Endothelial cell (in vitro differentiated cells): Measurements from ENCODE around the gene RPP25L. TPM values are rescaled to one million over a fixed set of nuclear protein-coding genes. Genes with fewer than 3 reads are reported as not detected.

Experiments
- DNase-seq: peaks from one replicate; pipeline ENCODE4 v3.0.0; 2021; ENCODE audit warnings: low spot score
- H3K27ac Mint-ChIP-seq: one replicate; pipeline ENCODE4 v1.8.0; 2021; ENCODE audit warnings: mixed read lengths, inconsistent platforms; ENCODE audit not compliant: unreplicated experiment
- H3K27me3 Mint-ChIP-seq: one replicate; pipeline ENCODE4 v1.8.0; 2021; ENCODE audit warnings: mild to moderate bottlenecking, moderate library complexity, mixed read lengths, inconsistent platforms; ENCODE audit not compliant: unreplicated experiment
- H3K36me3 Mint-ChIP-seq: one replicate; pipeline ENCODE4 v1.8.0; 2021; ENCODE audit warnings: mild to moderate bottlenecking, low read depth, mixed read lengths, inconsistent platforms; ENCODE audit not compliant: unreplicated experiment
- H3K4me1 Mint-ChIP-seq: one replicate; pipeline ENCODE4 v1.8.0; 2021; ENCODE audit warnings: mild to moderate bottlenecking, mixed read lengths, inconsistent platforms; ENCODE audit not compliant: unreplicated experiment
- H3K4me3 Mint-ChIP-seq: one replicate; pipeline ENCODE4 v1.8.0; 2021; ENCODE audit warnings: mild to moderate bottlenecking, mixed read lengths, inconsistent platforms; ENCODE audit not compliant: unreplicated experiment
- H3K9me3 Mint-ChIP-seq: one replicate; pipeline ENCODE4 v1.8.0; 2021; ENCODE audit warnings: mixed read lengths, inconsistent platforms; ENCODE audit not compliant: unreplicated experiment
- CTCF ChIP-seq: fragments of 200-600 bp; sonication (generic); IDR thresholded peaks from one replicate; pipeline ENCODE4 v1.5.0; 2021; ENCODE audit warnings: antibody characterized with exemption; ENCODE audit not compliant: unreplicated experiment
- total RNA-seq: library from RNA; stranded (reverse); fragmentation: NEBNext Ultra II Directional; extraction: Animal tissue kit (Norgen Biotek cat#: 25700); gene quantifications from one replicate; pipeline ENCODE4 v1.2.1, GENCODE V29; 2021; ENCODE audit not compliant: unreplicated experiment

RPP25L gene
- total RNA-seq, 1 donor from 2014 or later, result 12.9 TPM

DNA sequence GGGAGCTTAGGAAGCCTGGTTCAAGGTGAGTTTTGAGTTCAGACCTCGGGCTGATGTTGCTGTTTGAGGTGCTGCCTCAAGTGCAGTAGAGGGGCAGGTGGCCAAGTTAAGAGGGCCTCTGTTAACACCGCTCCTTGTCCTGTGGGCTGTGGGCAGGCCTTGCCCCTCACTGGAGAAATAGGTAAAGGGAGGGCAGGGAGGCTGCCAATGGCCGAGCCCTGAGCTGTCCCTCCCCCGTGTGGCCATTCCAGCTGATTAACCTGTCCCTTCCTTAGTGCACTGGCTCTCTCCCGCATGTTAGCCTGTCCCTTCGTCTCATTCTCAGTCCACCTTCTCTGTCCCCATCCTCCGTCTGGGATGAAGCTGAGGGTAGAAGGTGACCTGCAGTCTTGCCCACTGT lies 43.8 kb downstream of the RPP25L start:
- no peak for TF ChIP-seq CTCF
- no peak for DNase-seq
- no peak overlapping the region for H3K4me3 Mint-ChIP-seq
- H3K27ac Mint-ChIP-seq, result peak overlapping the region; percentile 44
- peaks cover 27% of the 10 kb centered on the region for H3K27me3 Mint-ChIP-seq
- no peaks in the 10 kb centered on the region for H3K9me3 Mint-ChIP-seq
- peaks cover 36% of the 10 kb centered on the region for H3K4me1 Mint-ChIP-seq
- peaks cover 6% of the 10 kb centered on the region for H3K36me3 Mint-ChIP-seq

- Mint-ChIP-seq H3K27me3 (peaks cover 27% of the 10 kb centered on the region), H3K9me3 (no peaks in the 10 kb centered on the region), H3K27ac (no peak overlapping the region), H3K4me3 (no peak overlapping the region), H3K36me3 (peaks cover 6% of the 10 kb centered on the region), H3K4me1 (peaks cover 39% of the 10 kb centered on the region)
- DNase-seq, result no peak
- no peak for TF ChIP-seq CTCF
Observed at GRCh38 chr9:34566972-34567371, 44.9 kb downstream of the RPP25L start.

DNA sequence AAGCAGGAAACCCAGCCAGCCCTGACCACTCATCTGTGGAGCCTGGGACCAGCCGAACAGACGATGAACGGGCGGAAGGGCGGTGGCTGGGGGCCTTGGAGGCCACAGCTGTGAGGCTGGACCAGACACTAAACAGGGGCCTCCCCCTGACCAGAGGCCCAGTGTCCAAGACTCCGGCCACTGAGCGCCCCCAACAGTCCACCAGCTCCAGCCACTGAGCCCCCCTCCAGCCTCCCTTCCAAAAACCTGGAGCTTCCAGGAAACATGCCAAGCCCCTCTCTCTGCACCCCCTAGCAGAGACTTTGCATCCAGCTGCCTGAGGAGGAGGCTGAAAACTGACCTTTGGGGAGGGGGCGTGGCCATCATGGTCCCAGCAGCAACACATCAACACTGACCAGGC lies 45.6 kb downstream of the RPP25L start:
- Mint-ChIP-seq H3K36me3 (peaks cover 6% of the 10 kb centered on the region), H3K4me1 (peaks cover 39% of the 10 kb centered on the region), H3K27me3 (peaks cover 27% of the 10 kb centered on the region), H3K27ac (no peak overlapping the region), H3K4me3 (no peak overlapping the region), H3K9me3 (no peaks in the 10 kb centered on the region)
- TF ChIP-seq CTCF, result no peak
- no peak for DNase-seq

DNA sequence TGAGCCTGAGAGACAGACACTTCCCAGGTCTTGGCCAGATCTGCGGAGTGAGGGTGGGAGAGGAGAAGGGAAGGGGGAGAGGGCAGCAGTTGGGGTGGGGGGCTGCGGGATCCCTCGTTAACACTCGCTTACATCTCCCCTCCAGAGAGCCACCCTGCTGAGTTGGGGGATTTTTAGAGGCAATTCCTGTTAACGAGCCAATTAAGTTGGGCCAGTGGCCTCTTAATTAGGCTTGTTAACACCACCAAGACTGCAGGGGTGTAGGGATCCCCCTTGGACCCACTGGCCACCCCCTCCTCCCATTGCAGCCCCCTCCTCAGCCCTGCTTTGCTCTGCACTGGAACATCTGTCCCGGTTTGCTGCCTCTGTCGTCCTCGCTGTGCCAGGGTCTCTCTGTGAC lies 46.0 kb downstream of the RPP25L start:
- DNase-seq, result no peak
- Mint-ChIP-seq H3K36me3 (peaks cover 6% of the 10 kb centered on the region), H3K4me3 (no peak overlapping the region), H3K4me1 (peaks cover 40% of the 10 kb centered on the region), H3K9me3 (no peaks in the 10 kb centered on the region), H3K27me3 (peaks cover 27% of the 10 kb centered on the region), H3K27ac (no peak overlapping the region)
- TF ChIP-seq CTCF, result no peak

- Mint-ChIP-seq H3K27ac (no peak overlapping the region), H3K4me1 (peaks cover 34% of the 10 kb centered on the region), H3K4me3 (no peak overlapping the region), H3K27me3 (peaks cover 20% of the 10 kb centered on the region), H3K36me3 (peaks cover 6% of the 10 kb centered on the region), H3K9me3 (no peaks in the 10 kb centered on the region)
- no peak for DNase-seq
- no peak for TF ChIP-seq CTCF
Observed at GRCh38 chr9:34564617-34565016, 47.3 kb downstream of the RPP25L start.
